Astrocyte of the hippocampus (primary cell): ENCODE results near the gene TASP1.
"Not testable (repeated sequence)": the region's sequence is repeated elsewhere in the genome, so short reads cannot be mapped to it uniquely, and the experiment has no call there.

Experiments used
- DNase-seq: peaks from one replicate; pipeline ENCODE4 v3.0.0; 2011; ENCODE audit warnings: low read depth, low spot score

Gene TASP1

GRCh38 chr20:13493143-13493542 is 145.6 kb downstream of the TASP1 start:
- DNase-seq, result no peak

GRCh38 chr20:13492001-13492481 is 146.7 kb downstream of the TASP1 start:
- DNase-seq, result peak; percentile 86

GRCh38 chr20:13487202-13487601 is 151.5 kb downstream of the TASP1 start:
- DNase-seq, result no peak

GRCh38 chr20:13486694-13487093 is 152.0 kb downstream of the TASP1 start:
- DNase-seq, result no peak

- no peak for DNase-seq
Observed at GRCh38 chr20:13485576-13485975, 153.2 kb downstream of the TASP1 start.

GRCh38 chr20:13485019-13485418 is 153.7 kb downstream of the TASP1 start:
- not testable (repeated sequence) for DNase-seq

- DNase-seq, result not testable (repeated sequence)
Observed at GRCh38 chr20:13483472-13483871, 155.3 kb downstream of the TASP1 start.

- no peak for DNase-seq
Observed at GRCh38 chr20:13478366-13478765, 160.4 kb downstream of the TASP1 start.

GRCh38 chr20:13474467-13474866 is 164.3 kb downstream of the TASP1 start:
- DNase-seq, result no peak

- no peak for DNase-seq
Observed at GRCh38 chr20:13469262-13469661, 169.5 kb downstream of the TASP1 start.

- DNase-seq, result peak; percentile 29
Observed at GRCh38 chr20:13468166-13468565, 170.6 kb downstream of the TASP1 start.

GRCh38 chr20:13464702-13465101 is 174.0 kb downstream of the TASP1 start:
- no peak for DNase-seq

GRCh38 chr20:13461849-13462458 is 176.8 kb downstream of the TASP1 start:
- no peak for DNase-seq

GRCh38 chr20:13458860-13459451 is 179.8 kb downstream of the TASP1 start:
- peak; percentile 31 for DNase-seq

- DNase-seq, result no peak
Observed at GRCh38 chr20:13457487-13457886, 181.2 kb downstream of the TASP1 start.

- no peak for DNase-seq
Observed at GRCh38 chr20:13455713-13456112, 183.0 kb downstream of the TASP1 start.

- no peak for DNase-seq
Observed at GRCh38 chr20:13453367-13453766, 185.4 kb downstream of the TASP1 start.

- no peak for DNase-seq
Observed at GRCh38 chr20:13452470-13453124, 186.1 kb downstream of the TASP1 start.

GRCh38 chr20:13449868-13450434 is 188.8 kb downstream of the TASP1 start:
- no peak for DNase-seq

- DNase-seq, result no peak
Observed at GRCh38 chr20:13447385-13448180, 191.1 kb downstream of the TASP1 start.

- no peak for DNase-seq
Observed at GRCh38 chr20:13443690-13444089, 195.0 kb downstream of the TASP1 start.

- no peak for DNase-seq
Observed at GRCh38 chr20:13442986-13443385, 195.7 kb downstream of the TASP1 start.
